ENCODE results near the gene MIS18BP1. TPM values are rescaled to one million over a fixed set of nuclear protein-coding genes. Genes with fewer than 3 reads are reported as not detected.
A peak's percentile ranks its signal among the peaks of the same experiment; 100 is the strongest.

Gene MIS18BP1
- total and polyA plus RNA-seq, 7 donors: 6.6 to 43.8 (median 20.4) TPM

DNA sequence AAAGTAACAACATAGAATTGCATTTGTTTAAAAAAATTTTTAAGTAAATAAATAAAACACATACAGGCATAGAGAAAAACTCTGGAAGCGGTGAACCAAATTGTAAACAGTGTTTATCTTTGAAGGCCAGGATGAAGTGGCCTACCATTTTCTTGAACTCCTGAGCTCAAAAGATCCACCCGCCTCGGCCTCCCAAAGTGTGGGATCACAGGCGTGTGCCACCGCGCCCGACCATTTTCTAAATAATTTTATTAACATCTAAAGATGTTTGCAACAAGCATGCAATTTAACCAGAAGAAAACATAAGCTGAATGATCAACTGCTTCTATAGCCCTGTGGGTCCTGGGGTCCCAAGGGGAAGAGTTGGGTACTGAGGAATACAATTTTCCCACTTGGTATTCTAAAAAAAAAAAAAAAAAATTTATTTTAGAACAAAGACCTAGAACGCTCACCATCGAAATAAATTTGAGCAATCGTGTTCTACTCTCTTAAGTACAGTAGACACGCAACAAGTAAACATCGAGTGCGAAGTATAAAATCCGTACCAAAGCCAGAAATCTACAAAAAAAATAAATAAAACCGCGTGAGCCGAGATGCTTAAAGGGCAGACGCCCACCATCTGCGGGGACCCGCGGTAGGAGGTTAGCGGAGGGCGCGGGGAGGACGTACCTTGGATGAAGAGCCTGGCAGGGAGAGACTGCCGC is 484 bp downstream of the MIS18BP1 start:
- no peaks in the 10 kb centered on the region for H3K27me3 ChIP-seq
- peak overlapping the region; percentile 71 to 79 (median 72) for H3K4me3 ChIP-seq
- 0 to 1% methylated on average over 26 of the region's 26 CpGs for WGBS, 2 donors
- H3K27ac ChIP-seq: peak overlapping the region; percentile 87 to 93 (median 91)
- no peaks in the 10 kb centered on the region for H3K36me3 ChIP-seq
- intact Hi-C loops (cut with DNase I): loop anchor here (5.0 kb wide), 2 partner anchors 115 to 340 kb away; partner anchors contain the start of gene FANCM
- no peak for TF ChIP-seq POLR2AphosphoS5 (IDR thresholded peaks at IDR 0.05)
- TF ChIP-seq POLR2A (IDR thresholded peaks at IDR 0.05): no peak
- no peak for TF ChIP-seq EP300 (IDR thresholded peaks at IDR 0.05)
- TF ChIP-seq, protein P1, sequence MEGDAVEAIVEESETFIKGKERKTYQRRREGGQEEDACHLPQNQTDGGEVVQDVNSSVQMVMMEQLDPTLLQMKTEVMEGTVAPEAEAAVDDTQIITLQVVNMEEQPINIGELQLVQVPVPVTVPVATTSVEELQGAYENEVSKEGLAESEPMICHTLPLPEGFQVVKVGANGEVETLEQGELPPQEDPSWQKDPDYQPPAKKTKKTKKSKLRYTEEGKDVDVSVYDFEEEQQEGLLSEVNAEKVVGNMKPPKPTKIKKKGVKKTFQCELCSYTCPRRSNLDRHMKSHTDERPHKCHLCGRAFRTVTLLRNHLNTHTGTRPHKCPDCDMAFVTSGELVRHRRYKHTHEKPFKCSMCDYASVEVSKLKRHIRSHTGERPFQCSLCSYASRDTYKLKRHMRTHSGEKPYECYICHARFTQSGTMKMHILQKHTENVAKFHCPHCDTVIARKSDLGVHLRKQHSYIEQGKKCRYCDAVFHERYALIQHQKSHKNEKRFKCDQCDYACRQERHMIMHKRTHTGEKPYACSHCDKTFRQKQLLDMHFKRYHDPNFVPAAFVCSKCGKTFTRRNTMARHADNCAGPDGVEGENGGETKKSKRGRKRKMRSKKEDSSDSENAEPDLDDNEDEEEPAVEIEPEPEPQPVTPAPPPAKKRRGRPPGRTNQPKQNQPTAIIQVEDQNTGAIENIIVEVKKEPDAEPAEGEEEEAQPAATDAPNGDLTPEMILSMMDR (IDR thresholded peaks at IDR 0.05): no peak
- no peaks in the 10 kb centered on the region for H3K9me3 ChIP-seq
- DNase-seq: no peak
- H3K4me1 ChIP-seq: peaks cover 0 to 17% (median 11%) of the 10 kb centered on the region in 4 donors

GRCh38 chr14:45251912-45252311 is 1.1 kb downstream of the MIS18BP1 start:
- H3K9me3 ChIP-seq: no peaks in the 10 kb centered on the region
- 7 to 11% methylated on average over 5 of the region's 5 CpGs for WGBS, 2 donors
- TF ChIP-seq POLR2A (IDR thresholded peaks at IDR 0.05) (no peak), EP300 (IDR thresholded peaks at IDR 0.05) (no peak), POLR2AphosphoS5 (IDR thresholded peaks at IDR 0.05) (peak in 1 of 4 donors; percentile 13)
- TF ChIP-seq, protein P1 (IDR thresholded peaks at IDR 0.05): no peak
- no peaks in the 10 kb centered on the region for H3K36me3 ChIP-seq
- no peak for DNase-seq
- H3K27ac ChIP-seq: peak overlapping the region in 2 of 4 donors; percentile 90 to 92
- no peaks in the 10 kb centered on the region for H3K27me3 ChIP-seq
- peaks cover 0 to 17% (median 11%) of the 10 kb centered on the region in 4 donors for H3K4me1 ChIP-seq
- peak overlapping the region in 3 of 4 donors; percentile 71 to 79 (median 72) for H3K4me3 ChIP-seq
- intact Hi-C loops (cut with DNase I): loop anchor here (5.0 kb wide), 2 partner anchors 115 to 340 kb away; partner anchors contain the start of gene FANCM

DNA sequence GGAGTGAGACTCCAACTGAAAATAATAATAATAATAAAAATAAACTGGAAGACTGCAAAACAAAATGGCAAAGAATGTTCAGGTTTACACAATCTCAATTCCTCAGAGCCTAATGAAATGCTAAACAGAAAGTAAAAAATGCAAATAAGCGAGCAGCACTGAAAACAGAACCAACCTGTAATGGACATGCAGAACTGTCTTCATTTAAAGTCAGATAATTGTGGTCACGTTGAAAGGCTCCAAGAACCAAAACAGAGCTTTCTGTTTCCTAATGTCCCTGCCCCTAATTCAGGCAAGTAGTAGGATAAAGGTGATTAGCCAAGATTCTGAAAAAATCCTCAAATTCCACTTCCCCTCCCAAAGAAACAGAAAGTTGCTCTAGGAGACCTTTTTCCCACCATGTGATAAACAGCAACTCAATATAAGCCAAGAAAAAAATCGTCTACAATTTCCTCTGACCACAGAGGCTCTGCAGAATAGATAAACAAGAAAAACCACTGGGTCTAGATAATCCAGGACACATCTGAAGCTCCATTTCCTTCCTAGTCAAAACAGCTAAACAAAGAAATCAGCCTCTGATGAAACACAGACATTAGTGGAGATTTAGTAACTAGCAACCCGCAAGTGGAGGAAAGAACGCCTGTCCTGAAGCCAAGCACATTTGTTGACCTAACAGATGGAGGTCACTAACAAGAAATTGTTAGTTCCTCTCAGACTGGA is 3.0 kb downstream of the MIS18BP1 start:
- intact Hi-C loops (cut with DNase I): loop anchor here (5.0 kb wide), 2 partner anchors 113 to 338 kb away; partner anchors contain the start of gene FANCM
- Histone ChIP-seq H3K9me3 (no peaks in the 10 kb centered on the region), H3K4me3 (peak overlapping the region in 1 of 4 donors; percentile 1), H3K36me3 (no peaks in the 10 kb centered on the region), H3K4me1 (peaks cover 0 to 17% (median 11%) of the 10 kb centered on the region in 4 donors), H3K27me3 (no peaks in the 10 kb centered on the region), H3K27ac (peak overlapping the region; percentile 36 to 92 (median 48))
- TF ChIP-seq EP300 (IDR thresholded peaks at IDR 0.05) (peak in 1 of 4 donors; percentile 6), POLR2A (IDR thresholded peaks at IDR 0.05) (no peak), POLR2AphosphoS5 (IDR thresholded peaks at IDR 0.05) (peak in 3 of 4 donors; percentile 14 to 47 (median 19))
- TF ChIP-seq, protein P1 (IDR thresholded peaks at IDR 0.05): no peak
- WGBS, 2 donors: 32 to 69% methylated on average over 5 of the region's 5 CpGs
- DNase-seq: peak; percentile 74

DNA sequence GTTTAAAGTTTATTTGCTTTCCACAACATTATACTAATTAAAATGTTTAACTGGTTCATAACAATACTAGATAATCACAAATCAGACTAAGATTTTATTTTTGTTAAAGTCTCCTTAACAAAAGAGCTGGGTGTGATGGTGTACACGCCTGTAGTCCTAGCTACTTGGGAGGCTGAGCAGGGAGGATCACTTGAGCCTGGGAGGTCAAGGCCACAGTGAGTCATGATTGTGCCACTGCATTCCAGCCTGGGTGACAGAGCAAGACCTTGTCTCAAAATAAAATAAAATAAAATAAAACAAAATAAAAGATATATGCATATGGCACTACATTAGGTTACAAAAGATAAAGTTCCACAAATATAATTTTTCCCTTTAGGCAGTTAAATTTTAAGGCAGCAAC is 5.6 kb downstream of the MIS18BP1 start:
- TF ChIP-seq POLR2AphosphoS5 (IDR thresholded peaks at IDR 0.05): no peak
- TF ChIP-seq EP300 (IDR thresholded peaks at IDR 0.05): no peak
- TF ChIP-seq, protein P1 (IDR thresholded peaks at IDR 0.05): no peak
- TF ChIP-seq POLR2A (IDR thresholded peaks at IDR 0.05): no peak
- peaks cover 0 to 15% (median 10%) of the 10 kb centered on the region in 4 donors for H3K4me1 ChIP-seq
- H3K9me3 ChIP-seq: no peaks in the 10 kb centered on the region
- 86 to 96% methylated on average over 1 of the region's 1 CpG for WGBS, 2 donors
- H3K4me3 ChIP-seq: no peak overlapping the region
- DNase-seq: no peak
- no peaks in the 10 kb centered on the region for H3K36me3 ChIP-seq
- intact Hi-C loops (cut with DNase I): no loop called here
- no peaks in the 10 kb centered on the region for H3K27me3 ChIP-seq
- H3K27ac ChIP-seq: no peak overlapping the region

Data from sigmoid colon (tissue), 7 donors.